Stimulated activated CD4-positive, alpha-beta T cell treated with anti-CD3 and anti-CD28 coated beads, Interleukin-1b, Interleukin-23, amount 100 ng/mL, for 48 hours (primary cell): ENCODE measurements around the gene MAD1L1.
"Not testable (repeated sequence)": the region's sequence is repeated elsewhere in the genome, so short reads cannot be mapped to it uniquely, and the experiment has no call there.

Source experiments
- DNase-seq: peaks from one replicate; pipeline ENCODE4 v3.0.0-alpha.2; 2020

Gene MAD1L1

DNA sequence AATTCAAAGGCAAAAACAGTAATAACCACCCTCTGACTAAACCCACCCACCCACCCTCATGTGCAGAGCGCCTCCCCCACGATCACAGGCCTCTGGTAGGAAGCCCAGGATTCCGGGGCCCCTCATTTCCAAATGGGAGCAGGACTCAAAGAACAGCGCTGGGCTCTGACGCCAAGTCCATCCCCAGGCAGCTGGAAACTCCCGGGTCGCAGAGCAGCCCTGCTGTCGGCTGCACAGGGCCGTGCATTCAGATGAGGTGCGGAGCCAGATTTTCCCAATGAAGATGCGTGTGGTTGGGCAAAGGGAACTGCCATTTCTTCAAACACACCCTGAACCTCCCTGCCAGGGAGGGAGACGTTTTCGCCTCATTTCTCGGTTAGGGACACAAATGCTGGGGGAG is 152.3 kb downstream of the MAD1L1 start:
- no peak for DNase-seq

GRCh38 chr7:2080060-2080387 is 152.7 kb downstream of the MAD1L1 start:
- no peak for DNase-seq

GRCh38 chr7:2079332-2080059 is 153.2 kb downstream of the MAD1L1 start:
- no peak for DNase-seq

- DNase-seq, result no peak
Observed at GRCh38 chr7:2078899-2079298, 153.8 kb downstream of the MAD1L1 start.

- no peak for DNase-seq
Observed at GRCh38 chr7:2076649-2077064, 156.1 kb downstream of the MAD1L1 start.

- DNase-seq, result no peak
Observed at GRCh38 chr7:2075811-2076210, 156.9 kb downstream of the MAD1L1 start.

- DNase-seq, result no peak
Observed at GRCh38 chr7:2074691-2075090, 158.1 kb downstream of the MAD1L1 start.

DNA sequence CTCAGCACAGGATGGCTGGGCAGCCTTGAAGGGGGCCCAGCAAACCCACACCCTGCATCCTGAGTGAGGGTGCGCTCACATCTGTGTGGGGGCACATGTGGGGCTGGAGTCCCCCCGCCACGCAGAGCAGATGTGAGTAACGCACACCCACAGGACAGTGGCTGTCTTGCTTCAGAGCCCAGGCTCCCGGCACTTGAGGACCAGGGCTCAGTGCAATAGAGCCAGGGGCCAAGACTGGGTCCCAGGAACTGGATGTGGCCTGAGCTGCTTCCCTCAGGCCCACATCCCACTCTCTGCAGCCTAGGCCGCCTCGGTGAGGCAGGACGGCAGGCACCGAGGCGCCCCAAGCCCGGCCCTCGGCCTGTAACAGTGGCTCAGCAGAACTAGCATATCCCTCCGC is 159.9 kb downstream of the MAD1L1 start:
- DNase-seq, result no peak

DNA sequence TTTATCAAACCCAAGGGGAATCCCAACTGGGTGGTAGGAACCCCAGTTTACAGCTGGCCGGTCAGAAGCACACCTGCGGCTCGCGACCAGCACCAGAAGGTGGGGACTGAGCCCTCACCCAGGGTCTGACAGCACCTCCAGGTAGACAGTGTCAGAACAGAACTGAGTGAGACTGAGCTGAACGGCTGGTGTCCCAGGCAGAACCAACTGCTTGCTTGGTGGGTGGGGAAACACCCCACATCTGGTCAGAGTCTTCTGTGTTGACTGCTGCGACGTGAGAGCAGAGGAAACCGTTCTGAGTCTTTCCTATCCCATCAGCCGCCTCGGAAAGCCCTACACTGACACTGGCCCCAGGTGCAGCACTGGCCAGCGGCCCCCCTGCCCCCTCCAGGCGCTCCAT is 160.7 kb downstream of the MAD1L1 start:
- DNase-seq, result no peak

DNA sequence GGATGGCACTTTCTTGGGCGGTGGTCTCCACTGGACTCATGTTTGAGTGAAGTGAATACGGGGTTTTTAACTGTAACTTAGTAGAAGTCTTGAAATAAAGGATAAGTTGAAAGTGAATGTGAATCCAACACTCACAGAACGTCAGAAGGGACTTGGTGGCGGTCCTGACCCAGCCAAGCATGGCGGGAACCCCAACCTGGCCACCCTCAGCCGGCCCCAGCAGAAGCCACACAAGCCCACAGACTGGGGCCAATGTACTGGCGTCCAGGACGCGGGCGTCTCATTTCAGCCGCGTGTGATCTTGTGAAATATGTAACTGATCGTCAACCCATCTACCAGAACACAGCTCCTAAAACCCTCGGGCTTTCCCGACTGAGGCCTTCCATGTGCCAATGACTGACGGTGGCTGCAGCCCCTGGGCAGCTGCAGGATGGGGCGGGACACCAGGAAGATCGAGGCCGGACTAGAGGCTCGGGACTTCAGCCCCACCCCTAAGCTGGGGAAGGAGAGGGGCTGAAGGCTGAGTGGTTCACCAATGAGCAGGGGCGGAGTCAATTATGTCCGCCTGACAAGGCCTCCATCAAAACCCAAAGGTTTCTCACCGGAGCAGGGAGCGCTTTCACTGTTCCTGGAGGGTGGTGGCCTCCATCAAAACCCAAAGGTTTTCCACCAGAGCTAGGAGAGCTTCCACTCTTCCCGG is 161.5 kb downstream of the MAD1L1 start:
- DNase-seq, result no peak

- DNase-seq, result no peak
Observed at GRCh38 chr7:2070151-2070763, 162.5 kb downstream of the MAD1L1 start.

GRCh38 chr7:2069472-2069860 is 163.3 kb downstream of the MAD1L1 start:
- no peak for DNase-seq

DNA sequence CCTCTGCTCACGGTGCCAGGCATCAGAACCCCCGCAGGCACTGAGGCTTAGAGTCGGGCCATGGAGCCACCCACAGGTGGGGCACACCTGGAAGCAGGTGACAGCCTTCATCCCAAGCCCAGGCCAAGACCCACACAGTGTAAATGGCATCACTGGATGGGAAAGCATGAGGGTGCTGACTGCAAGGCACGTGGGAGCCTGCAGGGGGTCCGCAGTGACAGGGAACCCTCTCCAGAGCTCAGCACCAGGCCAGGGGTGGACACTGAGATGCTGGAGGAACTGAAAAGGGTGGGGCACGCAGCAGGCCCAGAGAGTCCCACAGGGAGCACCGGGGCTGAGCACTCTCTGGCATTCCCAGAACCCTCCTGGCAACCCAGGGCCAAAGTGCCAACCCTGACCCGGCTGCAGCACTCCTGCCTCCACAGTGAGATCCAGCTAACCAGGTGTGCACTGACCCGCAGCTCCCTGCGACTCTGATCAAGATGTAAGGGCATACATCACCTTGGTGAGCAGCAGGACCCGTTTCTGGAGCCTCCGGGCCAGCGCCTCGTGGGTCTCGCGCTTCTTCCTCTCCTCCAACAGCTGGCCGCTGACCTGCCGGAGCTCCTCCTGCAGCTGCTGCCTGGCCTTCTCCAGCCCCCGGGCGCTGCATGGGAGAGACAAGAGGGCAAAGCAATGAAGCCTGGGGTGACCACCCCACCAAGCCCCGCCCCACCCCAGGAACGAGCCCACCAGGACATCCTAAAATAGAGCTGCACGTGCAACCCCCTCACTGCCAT is 163.9 kb downstream of the MAD1L1 start:
- no peak for DNase-seq

DNA sequence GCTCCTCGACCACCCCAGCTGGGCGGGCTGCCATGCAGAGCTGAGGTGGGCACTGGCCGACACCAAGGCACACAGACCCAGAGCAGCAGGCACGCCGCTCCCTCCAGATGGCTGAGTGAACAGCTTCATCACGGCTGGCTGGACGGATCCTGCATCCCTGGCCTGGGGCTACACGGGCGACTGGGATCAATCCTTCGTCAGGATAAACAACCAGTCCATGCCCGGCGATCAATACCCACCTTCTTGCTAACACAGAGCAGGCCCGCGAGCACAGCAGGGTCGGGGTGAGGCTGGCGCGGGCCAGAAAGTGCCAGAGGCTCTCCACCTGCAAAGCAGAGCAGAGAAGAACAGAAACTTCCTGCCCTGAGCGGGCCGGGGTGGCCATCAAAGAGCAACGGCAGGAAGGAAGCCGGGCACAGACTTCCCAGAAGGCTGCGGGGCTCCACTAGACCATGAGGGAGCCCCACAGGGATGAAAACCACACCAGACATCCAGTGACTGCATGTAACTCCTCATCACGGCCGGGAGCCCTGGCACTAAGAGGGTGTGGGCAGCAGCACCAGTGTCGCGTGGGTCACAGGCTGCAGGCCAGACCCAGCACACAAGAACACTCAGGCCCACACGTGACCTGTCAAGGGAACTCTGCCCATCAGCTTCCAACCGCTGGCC is 166.4 kb downstream of the MAD1L1 start:
- no peak for DNase-seq

DNA sequence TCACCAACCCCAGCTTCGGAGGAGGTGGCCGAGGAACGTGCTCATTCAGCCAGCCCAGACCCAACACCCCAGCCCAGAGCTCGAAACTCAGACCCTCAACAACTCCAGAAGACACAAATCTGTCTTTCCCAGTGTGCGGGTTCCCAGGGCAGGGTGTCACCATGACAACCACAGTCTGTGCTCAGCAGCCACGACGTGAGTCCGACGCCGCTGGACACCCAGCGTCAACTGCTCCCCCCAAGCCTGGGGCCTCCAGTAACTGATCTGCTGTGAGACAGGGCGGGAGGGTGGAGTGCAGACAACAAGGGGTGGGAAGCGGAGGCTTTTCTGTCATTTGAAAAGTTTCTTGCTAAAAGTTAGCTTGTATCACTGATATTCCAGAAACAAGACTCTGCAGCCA is 167.2 kb downstream of the MAD1L1 start:
- no peak for DNase-seq

DNA sequence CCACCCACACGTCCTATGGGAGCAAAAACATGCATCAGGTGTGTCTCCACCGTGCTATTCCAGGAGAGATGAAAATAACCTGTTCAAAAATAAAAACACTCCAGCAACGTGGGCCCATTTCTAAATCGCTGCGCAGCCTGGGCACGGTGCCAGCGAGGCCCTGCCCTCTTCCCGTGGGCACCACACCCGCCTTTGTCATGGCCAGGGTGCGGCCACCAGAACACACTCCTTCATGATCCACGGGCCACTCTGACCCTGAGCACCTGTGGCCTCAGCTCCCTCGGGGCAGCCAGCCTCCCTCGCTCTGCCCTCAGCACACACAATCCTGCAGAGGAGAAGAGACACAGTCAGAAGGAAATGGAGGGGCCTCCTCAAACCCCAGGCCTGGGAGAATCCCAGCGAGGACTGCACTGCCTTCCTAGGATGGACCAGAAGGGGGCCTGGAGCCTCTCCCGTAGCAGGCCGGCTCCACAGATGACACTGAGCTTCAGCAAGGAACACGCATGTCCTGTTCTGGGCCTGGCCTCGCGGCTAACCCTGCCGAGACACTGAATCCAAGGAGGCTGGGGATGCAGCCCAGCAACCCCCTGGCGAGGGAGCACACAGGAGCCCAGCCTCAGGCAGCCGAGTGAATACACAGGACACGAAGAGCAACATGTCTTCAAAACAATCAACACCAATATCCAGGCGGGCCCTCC is 169.0 kb downstream of the MAD1L1 start:
- no peak for DNase-seq

DNA sequence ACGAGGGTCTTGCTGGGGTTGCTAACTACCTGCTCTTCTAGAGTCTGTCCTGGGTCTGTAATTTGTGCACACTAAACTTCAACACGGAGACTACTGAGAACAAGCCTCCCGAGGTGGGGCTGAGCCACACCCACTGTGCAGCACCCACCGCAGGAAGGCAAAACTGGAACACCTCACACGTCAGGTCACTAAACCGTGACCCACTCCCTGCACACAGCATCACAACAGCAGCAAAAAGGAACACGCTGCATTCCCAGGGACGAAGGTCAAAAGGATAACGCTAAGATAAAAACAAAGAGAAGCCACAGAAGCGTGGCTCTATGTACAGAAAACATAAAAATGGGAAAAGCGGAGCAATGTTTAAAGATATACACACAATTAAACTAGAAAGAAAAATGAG is 170.1 kb downstream of the MAD1L1 start:
- no peak for DNase-seq

DNA sequence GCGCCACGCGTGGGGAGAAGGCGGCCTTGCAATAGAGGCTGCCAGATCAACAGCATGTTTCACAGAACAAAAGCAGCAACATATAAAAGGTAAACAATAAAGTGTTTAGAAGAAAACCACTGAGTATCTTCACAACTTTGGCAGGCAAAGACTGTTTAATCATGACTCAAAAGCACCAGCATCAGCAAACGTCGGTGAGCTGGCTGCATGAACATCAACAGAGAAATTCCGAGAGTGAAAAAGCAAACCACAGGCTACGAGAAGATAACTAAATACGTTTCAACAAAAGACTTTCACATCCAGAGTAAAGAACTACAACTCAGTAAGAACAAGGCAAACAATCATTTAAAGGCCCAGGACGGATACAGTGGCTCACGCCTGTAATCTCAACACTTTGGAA is 172.0 kb downstream of the MAD1L1 start:
- no peak for DNase-seq

GRCh38 chr7:2059964-2060700 is 172.6 kb downstream of the MAD1L1 start:
- no peak for DNase-seq

- not testable (repeated sequence) for DNase-seq
Observed at GRCh38 chr7:2058246-2058645, 174.5 kb downstream of the MAD1L1 start.

GRCh38 chr7:2055956-2056355 is 176.8 kb downstream of the MAD1L1 start:
- no peak for DNase-seq

- DNase-seq, result no peak
Observed at GRCh38 chr7:2054927-2055326, 177.8 kb downstream of the MAD1L1 start.
